Omental fat pad (tissue), 4 donors: ENCODE results near the gene CASK. TPM values are rescaled to one million over a fixed set of nuclear protein-coding genes. Genes with fewer than 3 reads are reported as not detected.

Experiments used
- ATAC-seq: fragments of 150-250 bp; one replicate; pipeline ENCODE4 v1.9.1; 2016; ENCODE audit warnings: mild to moderate bottlenecking, moderate library complexity; ENCODE audit not compliant: low FRiP score
- DNase-seq: peaks from one replicate; pipeline ENCODE4 v3.0.0-alpha.2; 2019; ENCODE audit warnings: low spot score
- CTCF ChIP-seq, 3 donors: fragments of 450-650 bp; IDR thresholded peaks; one replicate each; pipeline ENCODE4 v1.5.1; 2016 to 2017; ENCODE audit warnings: antibody characterized with exemption in 3 of 3, mild to moderate bottlenecking in 3 of 3, moderate library complexity in 2 of 3
- small RNA-seq: library from RNA; depleted of rRNA; stranded (forward); fragments of <200 nt; gene quantifications from one replicate; pipeline ENCODE3, GENCODE V24; 2016
- total RNA-seq, 4 donors: library from RNA; depleted of rRNA; stranded (reverse); fragments of >200 nt; gene quantifications; one replicate each; pipeline ENCODE4 v1.1.0, GENCODE V29; 2016

Gene CASK
- total RNA-seq, 4 donors from 2014 or later = 26.8 to 42.4 (median 32.9) TPM

GRCh38 chrX:41474726-41475100, 448.6 kb downstream of the CASK start:
- no peak for TF ChIP-seq CTCF (IDR thresholded peaks at IDR 0.05)
- no peak for ATAC-seq
- DNase-seq = no peak

GRCh38 chrX:41473936-41474725, 449.2 kb downstream of the CASK start:
- ATAC-seq (no peak), DNase-seq (no peak)
- no peak for TF ChIP-seq CTCF (IDR thresholded peaks at IDR 0.05)

GRCh38 chrX:41472231-41472815, 451.0 kb downstream of the CASK start:
- DNase-seq (no peak), ATAC-seq (no peak)

GRCh38 chrX:41471786-41472185, 451.6 kb downstream of the CASK start:
- TF ChIP-seq CTCF (IDR thresholded peaks at IDR 0.05) = no peak
- ATAC-seq (no peak), DNase-seq (no peak)

More at GRCh38 chrX:41472231-41472815, 451.0 kb downstream of the CASK start:
- TF ChIP-seq CTCF (IDR thresholded peaks at IDR 0.05) = no peak

GRCh38 chrX:41470706-41471105, 452.6 kb downstream of the CASK start:
- ATAC-seq (no peak), DNase-seq (no peak)
- TF ChIP-seq CTCF (IDR thresholded peaks at IDR 0.05) = no peak

GRCh38 chrX:41468647-41469323, 454.6 kb downstream of the CASK start:
- TF ChIP-seq CTCF (IDR thresholded peaks at IDR 0.05) = no peak
- DNase-seq (no peak), ATAC-seq (peak; percentile 37)

Small RNAs within 50 kb of the gene (small RNA-seq; reads per million reads assigned to genes)
- gene AL353691.2 = not detected
- not detected for gene RN7SL144P
- not detected for gene RNU6-1321P
- gene RNU6-202P = not detected

Other genes with a start within 250 kb of the CASK start
- gene GPR34, start 234.6 kb downstream of the CASK start, total RNA-seq = 10 to 100 TPM; 21.6 to 54.5 (median 26.1) TPM
- 1 to 10 TPM in 1 of 4 donors, under 1 TPM in 3; 0.09 to 3.5 (median 0.28) TPM for gene GPR82, start 199.4 kb downstream of the CASK start, total RNA-seq